WI38 (cell line): ENCODE results near the gene GAL.

Source experiments
- H3K4me3 ChIP-seq: 2 replicates; pipeline ENCODE4 v1.5.1; 2011; ENCODE audit warnings: low read depth, mild to moderate bottlenecking, control low read depth, low read length
- CTCF ChIP-seq: IDR thresholded peaks from 2 replicates; pipeline ENCODE4 v1.5.1; 2012; ENCODE audit warnings: low read depth, mild to moderate bottlenecking, control low read depth, low read length

GAL gene

GRCh38 chr11:68735646-68736045 lies 51.3 kb downstream of the GAL start:
- H3K4me3 ChIP-seq, result no peak overlapping the region
- TF ChIP-seq CTCF, result no peak
